PC-9 (cell line): Measurements from ENCODE around the gene PDLIM5.

Experiments used
- CTCF ChIP-seq: fragments of 200-600 bp; sonication (generic); conservative IDR thresholded peaks from 2 replicates; pipeline ENCODE4 v1.6.1; 2017; ENCODE audit warnings: mixed run types, antibody characterized with exemption, mild to moderate bottlenecking, moderate library complexity
- EZH2 ChIP-seq: fragments of 200-600 bp; sonication (generic); IDR thresholded peaks from 2 replicates; pipeline ENCODE4 v1.8.0; 2017; ENCODE audit warnings: antibody characterized with exemption, low read depth

- TF ChIP-seq EZH2 (no peak), CTCF (no peak)
Measured at GRCh38 chr4:94578195-94578594, 126.5 kb downstream of the PDLIM5 start.
